Activated T-helper 17 cell treated with anti-CD3 and anti-CD28 coated beads, Interleukin-2, amount 50 U/mL, for 72 hours (primary cell): ENCODE measurements around the gene PCSK1. TPM values are rescaled to one million over a fixed set of nuclear protein-coding genes. Genes with fewer than 3 reads are reported as not detected.
"Not testable (repeated sequence)": the region's sequence is repeated elsewhere in the genome, so short reads cannot be mapped to it uniquely, and the experiment has no call there.

Experiments
- ATAC-seq: fragments of 150-1000 bp; cut with Tn5 transposase; replicated peaks from 2 replicates; pipeline ENCODE4 v1.10.0; 2021; ENCODE audit warnings: mild to moderate bottlenecking, moderate library complexity
- H3K27ac Mint-ChIP-seq: one replicate; pipeline ENCODE4 v1.8.0; 2022; ENCODE audit warnings: mixed read lengths
- H3K27me3 Mint-ChIP-seq: one replicate; pipeline ENCODE4 v1.8.0; 2022; ENCODE audit warnings: mixed read lengths
- H3K36me3 Mint-ChIP-seq: one replicate; pipeline ENCODE4 v1.8.0; 2022; ENCODE audit warnings: low read depth, mild to moderate bottlenecking, mixed read lengths
- H3K4me1 Mint-ChIP-seq: one replicate; pipeline ENCODE4 v1.8.0; 2022; ENCODE audit warnings: mixed read lengths
- H3K4me3 Mint-ChIP-seq: one replicate; pipeline ENCODE4 v1.8.0; 2022; ENCODE audit warnings: mild to moderate bottlenecking, mixed read lengths
- H3K9me3 Mint-ChIP-seq: one replicate; pipeline ENCODE4 v1.8.0; 2022; ENCODE audit warnings: mixed read lengths
- total RNA-seq, 2 donors: library from RNA; stranded (reverse); gene quantifications; one replicate each; pipeline ENCODE4 v1.2.3, GENCODE V29; 2022

Gene PCSK1
- total RNA-seq, 2 donors from 2014 or later, result not detected

DNA sequence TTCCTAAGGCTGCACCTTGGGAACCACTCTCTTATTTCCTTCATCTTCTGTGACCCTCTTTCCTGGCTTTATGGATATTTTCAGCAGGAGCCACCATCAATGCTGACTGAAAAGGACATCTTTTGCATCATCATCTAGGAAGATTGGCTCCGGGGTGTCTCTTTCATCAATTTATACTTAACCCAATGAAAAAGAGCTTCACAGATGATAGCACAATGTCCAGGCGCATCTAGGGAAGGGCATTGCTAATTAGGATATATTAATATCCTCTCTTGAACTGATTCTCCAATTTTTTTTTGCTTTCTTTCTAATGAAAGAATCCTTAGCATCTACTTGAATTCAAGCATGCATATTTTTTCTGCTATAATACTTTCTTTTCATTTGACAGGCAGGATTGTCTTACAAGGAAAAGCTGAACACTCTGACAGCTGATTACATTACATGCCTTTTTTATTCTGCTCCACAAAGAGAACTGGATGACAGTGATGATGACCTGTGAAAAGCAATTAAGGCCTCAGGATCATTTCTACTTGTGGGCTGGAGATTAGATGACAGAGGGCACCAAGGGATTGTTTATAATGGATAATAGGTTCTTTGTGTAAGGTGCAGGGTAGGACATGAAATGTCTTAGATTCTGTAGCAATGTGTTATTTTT, 60.2 kb downstream of the PCSK1 start:
- Mint-ChIP-seq H3K4me3 (no peak overlapping the region), H3K36me3 (no peaks in the 10 kb centered on the region), H3K27me3 (peaks cover 6% of the 10 kb centered on the region), H3K27ac (no peak overlapping the region), H3K9me3 (no peaks in the 10 kb centered on the region), H3K4me1 (peaks cover 8% of the 10 kb centered on the region)
- no peak for ATAC-seq

DNA sequence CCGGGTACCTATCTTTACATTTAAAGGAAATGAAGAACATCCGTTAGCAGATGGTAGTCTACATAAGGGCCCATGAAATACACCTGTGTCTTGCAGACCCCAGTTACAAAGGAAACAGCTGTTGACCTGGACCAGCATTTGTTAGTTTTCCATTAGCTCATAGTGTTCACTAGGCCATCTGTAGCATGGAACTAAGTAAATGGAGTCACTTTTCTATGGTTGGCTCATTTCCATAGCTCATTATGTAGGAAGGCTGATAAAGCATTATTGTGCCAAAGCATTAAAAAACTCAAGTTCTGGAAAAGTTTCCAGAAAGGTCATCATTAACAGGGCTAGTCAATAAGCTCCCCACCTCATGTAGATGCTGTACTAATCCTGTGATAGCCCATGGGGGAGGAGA, 62.1 kb downstream of the PCSK1 start:
- H3K27ac Mint-ChIP-seq, result no peak overlapping the region
- H3K9me3 Mint-ChIP-seq, result peaks cover 4% of the 10 kb centered on the region
- no peak for ATAC-seq
- H3K27me3 Mint-ChIP-seq, result peaks cover 10% of the 10 kb centered on the region
- no peaks in the 10 kb centered on the region for H3K36me3 Mint-ChIP-seq
- peaks cover 8% of the 10 kb centered on the region for H3K4me1 Mint-ChIP-seq
- H3K4me3 Mint-ChIP-seq, result no peak overlapping the region

DNA sequence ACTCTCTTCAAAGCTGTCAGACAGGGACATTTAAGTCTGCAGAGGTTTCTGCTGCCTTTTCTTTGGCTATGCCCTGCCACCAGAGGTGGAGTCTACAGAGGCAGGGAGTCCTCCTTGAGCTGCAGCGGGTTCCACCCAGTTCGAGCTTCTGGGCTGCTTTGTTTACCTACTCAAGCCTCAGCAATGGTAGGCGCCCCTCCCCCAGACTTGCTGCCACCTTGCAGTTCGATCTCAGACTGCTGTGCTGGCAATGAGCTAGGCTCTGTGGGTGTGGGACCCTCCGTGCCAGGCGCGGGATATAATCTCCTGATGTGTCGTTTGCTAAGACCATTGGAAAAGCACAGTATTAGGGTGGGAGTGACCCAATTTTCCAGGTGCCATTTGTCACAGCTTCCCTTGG, 65.7 kb downstream of the PCSK1 start:
- ATAC-seq, H3K9me3 Mint-ChIP-seq, H3K4me3 Mint-ChIP-seq: not testable (repeated sequence)

GRCh38 chr5:96354237-96354636, 78.8 kb downstream of the PCSK1 start:
- H3K27ac Mint-ChIP-seq, result no peak overlapping the region
- no peak for ATAC-seq
- no peaks in the 10 kb centered on the region for H3K9me3 Mint-ChIP-seq
- no peak overlapping the region for H3K4me3 Mint-ChIP-seq
- no peaks in the 10 kb centered on the region for H3K4me1 Mint-ChIP-seq
- no peaks in the 10 kb centered on the region for H3K36me3 Mint-ChIP-seq
- peaks cover 7% of the 10 kb centered on the region for H3K27me3 Mint-ChIP-seq

More for the DNA sequence above, 65.7 kb downstream of the PCSK1 start:
- H3K4me1 Mint-ChIP-seq, H3K27ac Mint-ChIP-seq, H3K36me3 Mint-ChIP-seq: not testable (repeated sequence)
- peaks cover 13% of the 10 kb centered on the region for H3K27me3 Mint-ChIP-seq

DNA sequence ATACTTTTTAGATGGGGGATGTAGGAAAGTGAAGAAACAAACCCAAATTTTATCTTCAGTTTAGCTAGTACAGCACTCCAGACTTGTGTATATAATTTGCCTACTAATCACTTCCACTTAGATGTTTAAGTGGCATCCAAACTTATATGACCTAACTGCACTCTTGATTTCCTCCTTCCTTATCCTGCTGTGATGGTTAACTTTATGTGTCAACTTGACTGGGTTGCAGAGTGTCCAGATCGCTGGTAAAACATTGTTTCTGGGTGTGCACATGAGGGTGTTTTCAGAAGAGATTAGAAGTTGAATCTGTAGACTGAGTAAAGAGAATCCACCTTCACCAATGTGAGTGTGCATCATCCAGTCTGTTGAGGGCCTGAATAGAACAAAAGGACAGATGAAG, 79.8 kb downstream of the PCSK1 start:
- ATAC-seq, result no peak
- H3K27ac Mint-ChIP-seq, result no peak overlapping the region
- no peaks in the 10 kb centered on the region for H3K4me1 Mint-ChIP-seq
- no peaks in the 10 kb centered on the region for H3K9me3 Mint-ChIP-seq
- H3K36me3 Mint-ChIP-seq, result no peaks in the 10 kb centered on the region
- no peak overlapping the region for H3K4me3 Mint-ChIP-seq
- H3K27me3 Mint-ChIP-seq, result peaks cover 7% of the 10 kb centered on the region

- Mint-ChIP-seq H3K4me3 (no peak overlapping the region), H3K27ac (no peak overlapping the region), H3K4me1 (peaks cover 3% of the 10 kb centered on the region), H3K9me3 (no peaks in the 10 kb centered on the region), H3K36me3 (no peaks in the 10 kb centered on the region), H3K27me3 (peaks cover 12% of the 10 kb centered on the region)
- no peak for ATAC-seq
These were observed 82.4 kb downstream of the PCSK1 start for GRCh38 chr5:96350678-96351077.

GRCh38 chr5:96348536-96348935, 84.5 kb downstream of the PCSK1 start:
- Mint-ChIP-seq H3K4me3 (no peak overlapping the region), H3K36me3 (no peaks in the 10 kb centered on the region), H3K4me1 (peaks cover 15% of the 10 kb centered on the region), H3K27ac (no peak overlapping the region), H3K9me3 (no peaks in the 10 kb centered on the region), H3K27me3 (peaks cover 20% of the 10 kb centered on the region)
- no peak for ATAC-seq

GRCh38 chr5:96347502-96348292, 85.4 kb downstream of the PCSK1 start:
- H3K9me3 Mint-ChIP-seq, result no peaks in the 10 kb centered on the region
- ATAC-seq, result no peak
- no peak overlapping the region for H3K27ac Mint-ChIP-seq
- H3K4me1 Mint-ChIP-seq, result peaks cover 15% of the 10 kb centered on the region
- H3K27me3 Mint-ChIP-seq, result peaks cover 21% of the 10 kb centered on the region
- no peak overlapping the region for H3K4me3 Mint-ChIP-seq
- H3K36me3 Mint-ChIP-seq, result no peaks in the 10 kb centered on the region

GRCh38 chr5:96344678-96345577, 88.1 kb downstream of the PCSK1 start:
- H3K4me3 Mint-ChIP-seq, result peak overlapping the region; percentile 36
- H3K36me3 Mint-ChIP-seq, result no peaks in the 10 kb centered on the region
- H3K4me1 Mint-ChIP-seq, result peaks cover 15% of the 10 kb centered on the region
- peak; percentile 85 for ATAC-seq
- peaks cover 20% of the 10 kb centered on the region for H3K27me3 Mint-ChIP-seq
- H3K9me3 Mint-ChIP-seq, result no peaks in the 10 kb centered on the region
- H3K27ac Mint-ChIP-seq, result no peak overlapping the region

DNA sequence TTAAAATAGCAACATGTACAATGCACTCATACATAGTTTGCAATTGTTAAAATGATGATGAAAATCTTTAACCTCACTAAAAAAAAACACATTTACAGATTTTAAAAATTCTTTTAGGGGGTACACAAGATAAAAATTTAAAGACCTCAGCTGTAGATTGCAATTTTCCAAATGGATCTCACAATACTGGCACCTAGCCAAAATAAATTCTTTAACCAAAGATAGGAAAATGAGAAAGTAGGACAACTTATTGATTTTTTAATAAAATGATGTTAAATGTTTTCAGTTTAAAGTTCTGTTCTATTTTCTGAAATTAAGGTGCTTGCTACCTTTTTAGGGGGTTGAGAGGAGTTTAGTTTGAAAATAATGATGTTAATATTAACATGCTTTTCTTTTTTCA, 90.0 kb downstream of the PCSK1 start:
- H3K27ac Mint-ChIP-seq, result no peak overlapping the region
- H3K4me3 Mint-ChIP-seq, result no peak overlapping the region
- ATAC-seq, result no peak
- no peaks in the 10 kb centered on the region for H3K36me3 Mint-ChIP-seq
- peaks cover 24% of the 10 kb centered on the region for H3K27me3 Mint-ChIP-seq
- no peaks in the 10 kb centered on the region for H3K9me3 Mint-ChIP-seq
- H3K4me1 Mint-ChIP-seq, result peaks cover 15% of the 10 kb centered on the region

DNA sequence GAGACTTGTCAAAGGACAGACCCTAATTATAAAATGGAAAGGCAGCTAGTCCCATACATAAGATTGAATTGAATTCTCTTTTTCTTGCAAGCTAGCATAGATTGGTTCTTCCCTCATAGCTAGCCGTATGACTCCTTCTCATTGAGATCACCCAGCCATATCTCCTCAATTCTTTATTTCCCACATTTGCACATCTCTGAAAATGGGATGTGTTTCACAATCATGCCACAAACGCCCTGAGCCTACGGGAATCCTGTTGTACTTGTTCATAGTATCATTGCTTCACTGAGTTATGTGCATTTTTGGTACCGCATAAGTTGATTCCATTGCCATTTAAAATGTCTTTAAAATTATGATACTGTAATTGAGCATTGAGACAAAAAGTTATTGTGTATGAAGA, 90.5 kb downstream of the PCSK1 start:
- Mint-ChIP-seq H3K27me3 (peaks cover 24% of the 10 kb centered on the region), H3K9me3 (no peaks in the 10 kb centered on the region), H3K4me3 (no peak overlapping the region), H3K4me1 (peaks cover 15% of the 10 kb centered on the region), H3K27ac (no peak overlapping the region), H3K36me3 (no peaks in the 10 kb centered on the region)
- ATAC-seq, result no peak

Other genes starting within 250 kb of the PCSK1 start
- gene CAST, start 229.1 kb upstream of the PCSK1 start, total RNA-seq, result 100 to 1,000 TPM; 165 to 229 TPM